ENCODE results near the gene ZNF724.
"Not testable (repeated sequence)": the region's sequence is repeated elsewhere in the genome, so short reads cannot be mapped to it uniquely, and the experiment has no call there.

The ZNF724 gene

GRCh38 chr19:23283925-23284324 is 33.7 kb upstream of the ZNF724 start:
- H3K27me3 ChIP-seq (ENCODE audit: insufficient read depth, low read depth, severe bottlenecking), result no peaks in the 10 kb centered on the region
- no peak overlapping the region for H3K4me3 ChIP-seq (ENCODE audit: low read depth, low read length)
- H3K27ac ChIP-seq, result no peak overlapping the region
- H3K9me3 ChIP-seq (ENCODE audit: severe bottlenecking), result peaks cover 18% of the 10 kb centered on the region
- no peaks in the 10 kb centered on the region for H3K36me3 ChIP-seq
- DNase-seq, result peak; percentile 77
- TF ChIP-seq, protein P1, sequence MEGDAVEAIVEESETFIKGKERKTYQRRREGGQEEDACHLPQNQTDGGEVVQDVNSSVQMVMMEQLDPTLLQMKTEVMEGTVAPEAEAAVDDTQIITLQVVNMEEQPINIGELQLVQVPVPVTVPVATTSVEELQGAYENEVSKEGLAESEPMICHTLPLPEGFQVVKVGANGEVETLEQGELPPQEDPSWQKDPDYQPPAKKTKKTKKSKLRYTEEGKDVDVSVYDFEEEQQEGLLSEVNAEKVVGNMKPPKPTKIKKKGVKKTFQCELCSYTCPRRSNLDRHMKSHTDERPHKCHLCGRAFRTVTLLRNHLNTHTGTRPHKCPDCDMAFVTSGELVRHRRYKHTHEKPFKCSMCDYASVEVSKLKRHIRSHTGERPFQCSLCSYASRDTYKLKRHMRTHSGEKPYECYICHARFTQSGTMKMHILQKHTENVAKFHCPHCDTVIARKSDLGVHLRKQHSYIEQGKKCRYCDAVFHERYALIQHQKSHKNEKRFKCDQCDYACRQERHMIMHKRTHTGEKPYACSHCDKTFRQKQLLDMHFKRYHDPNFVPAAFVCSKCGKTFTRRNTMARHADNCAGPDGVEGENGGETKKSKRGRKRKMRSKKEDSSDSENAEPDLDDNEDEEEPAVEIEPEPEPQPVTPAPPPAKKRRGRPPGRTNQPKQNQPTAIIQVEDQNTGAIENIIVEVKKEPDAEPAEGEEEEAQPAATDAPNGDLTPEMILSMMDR (IDR thresholded peaks at IDR 0.05; ENCODE audit: low read depth, low read length), result peak; percentile 83

DNA sequence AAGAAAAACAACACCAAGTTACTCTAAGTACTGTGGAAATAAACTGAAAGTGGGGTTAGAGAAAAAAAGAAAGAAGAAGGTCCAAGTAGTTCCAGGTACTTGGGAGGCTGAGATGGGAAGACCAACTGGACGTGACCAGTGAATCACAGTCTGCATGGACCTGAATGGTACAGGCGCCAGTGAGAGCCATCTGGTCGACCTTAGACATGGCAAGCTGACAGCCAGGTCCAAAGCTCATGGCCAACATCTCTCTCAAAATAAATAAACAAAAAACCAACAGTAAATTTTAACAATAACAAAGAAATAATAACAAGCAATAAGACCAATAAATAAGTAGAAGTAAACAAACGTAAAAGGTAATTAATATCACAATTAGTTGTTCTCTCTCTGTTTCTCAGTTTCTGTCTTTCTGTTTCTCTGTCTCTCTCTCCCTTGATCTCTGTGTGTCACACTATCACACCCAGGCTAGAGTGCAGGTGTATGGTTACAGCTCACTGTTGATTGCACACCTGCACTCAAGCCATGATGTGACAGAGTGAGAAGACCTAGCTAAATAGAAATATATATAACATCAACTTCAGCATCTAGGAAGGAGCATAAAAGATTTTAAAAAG is 31.6 kb upstream of the ZNF724 start:
- H3K4me3 ChIP-seq (ENCODE audit: low read depth, low read length), result no peak overlapping the region
- TF ChIP-seq, protein P1 (IDR thresholded peaks at IDR 0.05; ENCODE audit: low read depth, low read length), result no peak
- no peaks in the 10 kb centered on the region for H3K27me3 ChIP-seq (ENCODE audit: insufficient read depth, low read depth, severe bottlenecking)
- no peak overlapping the region for H3K27ac ChIP-seq
- H3K9me3 ChIP-seq (ENCODE audit: severe bottlenecking), result peaks cover 11% of the 10 kb centered on the region
- no peak for DNase-seq
- no peaks in the 10 kb centered on the region for H3K36me3 ChIP-seq

GRCh38 chr19:23278118-23278517 is 27.9 kb upstream of the ZNF724 start:
- H3K27me3 ChIP-seq (ENCODE audit: insufficient read depth, low read depth, severe bottlenecking); H3K4me3 ChIP-seq (ENCODE audit: low read depth, low read length); H3K9me3 ChIP-seq (ENCODE audit: severe bottlenecking); H3K36me3 ChIP-seq: not testable (repeated sequence)
- DNase-seq, result peak; percentile 75
- H3K27ac ChIP-seq, result peak overlapping the region; percentile 85

- TF ChIP-seq, protein P1 (IDR thresholded peaks at IDR 0.05; ENCODE audit: low read depth, low read length), result no peak
- Histone ChIP-seq H3K27me3 (ENCODE audit: insufficient read depth, low read depth, severe bottlenecking) (no peaks in the 10 kb centered on the region), H3K9me3 (ENCODE audit: severe bottlenecking) (no peaks in the 10 kb centered on the region), H3K4me3 (ENCODE audit: low read depth, low read length) (peak overlapping the region; percentile 98), H3K36me3 (peaks cover 31% of the 10 kb centered on the region), H3K27ac (peak overlapping the region; percentile 94)
- DNase-seq, result peak; percentile 95
Observed at GRCh38 chr19:23273590-23274412, 23.6 kb upstream of the ZNF724 start.

- TF ChIP-seq, protein P1 (IDR thresholded peaks at IDR 0.05; ENCODE audit: low read depth, low read length), result no peak
- Histone ChIP-seq H3K36me3 (peaks cover 37% of the 10 kb centered on the region), H3K4me3 (ENCODE audit: low read depth, low read length) (peak overlapping the region; percentile 98), H3K27ac (peak overlapping the region; percentile 94), H3K27me3 (ENCODE audit: insufficient read depth, low read depth, severe bottlenecking) (no peaks in the 10 kb centered on the region), H3K9me3 (ENCODE audit: severe bottlenecking) (no peaks in the 10 kb centered on the region)
- DNase-seq, result no peak
Observed at GRCh38 chr19:23273022-23273589, 22.9 kb upstream of the ZNF724 start.

DNA sequence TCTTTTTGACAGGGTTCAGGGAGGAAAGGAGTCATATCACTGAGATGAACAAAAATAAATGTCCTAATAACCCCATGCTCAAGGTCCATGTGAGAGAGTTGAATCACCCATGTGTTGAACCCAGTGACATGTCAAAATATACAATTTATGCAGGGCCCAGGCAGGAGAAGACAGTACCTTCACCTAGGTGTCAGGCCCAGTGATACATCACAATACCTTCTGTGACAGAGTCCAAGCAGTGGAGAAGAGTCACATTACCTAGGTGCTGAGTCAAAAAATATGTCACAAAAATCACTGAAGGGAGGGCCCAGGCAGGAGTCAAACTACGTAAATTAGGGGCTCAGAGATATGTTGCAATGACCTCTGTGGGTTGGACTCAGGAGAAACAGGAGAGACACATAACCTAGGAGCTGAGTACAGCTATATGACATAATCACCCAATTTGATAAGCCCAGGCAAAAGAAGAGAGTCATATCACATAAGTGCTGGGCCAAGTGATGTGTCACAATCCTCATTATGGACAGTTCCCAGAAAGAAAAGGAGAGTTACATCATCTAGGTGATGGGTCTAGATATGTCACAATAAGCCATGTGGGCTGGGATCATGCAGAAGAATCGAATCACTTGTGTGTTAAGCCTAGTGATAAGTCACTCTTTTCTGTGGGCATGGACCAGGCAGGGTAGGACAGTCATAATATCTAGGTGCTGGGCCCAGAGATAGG is 13.8 kb upstream of the ZNF724 start:
- Histone ChIP-seq H3K27me3 (ENCODE audit: insufficient read depth, low read depth, severe bottlenecking) (no peaks in the 10 kb centered on the region), H3K9me3 (ENCODE audit: severe bottlenecking) (no peaks in the 10 kb centered on the region), H3K36me3 (peaks cover 78% of the 10 kb centered on the region), H3K27ac (no peak overlapping the region), H3K4me3 (ENCODE audit: low read depth, low read length) (no peak overlapping the region)
- TF ChIP-seq, protein P1 (IDR thresholded peaks at IDR 0.05; ENCODE audit: low read depth, low read length), result no peak
- no peak for DNase-seq
